HepG2 (cell line): Measurements from ENCODE around the gene SMYD1. TPM values are rescaled to one million over a fixed set of nuclear protein-coding genes. Genes with fewer than 3 reads are reported as not detected.
A peak's percentile ranks its signal among the peaks of the same experiment; 100 is the strongest.

Experiments used
- ADNP ChIP-seq: sonication (generic); formaldehyde crosslinking; IDR thresholded peaks from 2 replicates; pipeline ENCODE4 v1.4.0; 2020; ENCODE audit warnings: missing genetic modification reagents
- CREM ChIP-seq, 2 experiments: sonication (generic) in 1 of 2; formaldehyde crosslinking in 1 of 2; IDR thresholded peaks; 2 replicates each; pipeline versions ENCODE4 v1.4.0 to v1.6.1; 2016 to 2020; ENCODE audit warnings: antibody characterized with exemption in 1 of 2, mild to moderate bottlenecking in 1 of 2, missing genetic modification reagents in 1 of 2
- GATAD2A ChIP-seq: IDR thresholded peaks from 2 replicates; pipeline ENCODE4 v1.6.1; 2016
- GTF3A ChIP-seq: sonication (generic); formaldehyde crosslinking; conservative IDR thresholded peaks from 2 replicates; pipeline ENCODE4 v1.4.0; 2020; ENCODE audit warnings: mild to moderate bottlenecking, missing genetic modification reagents
- GZF1 ChIP-seq: sonication (generic); formaldehyde crosslinking; IDR thresholded peaks from 2 replicates; pipeline ENCODE4 v1.5.1; 2020; ENCODE audit warnings: mild to moderate bottlenecking, missing genetic modification reagents
- HOXA3 ChIP-seq: sonication (generic); formaldehyde crosslinking; IDR thresholded peaks from 2 replicates; pipeline ENCODE4 v1.5.0; 2020; ENCODE audit warnings: missing genetic modification reagents
- HOXA9 ChIP-seq: sonication (generic); formaldehyde crosslinking; IDR thresholded peaks from 2 replicates; pipeline ENCODE4 v1.8.1; 2022; ENCODE audit warnings: missing genetic modification reagents, mild to moderate bottlenecking, moderate library complexity, borderline replicate concordance
- KLF15 ChIP-seq: sonication (generic); formaldehyde crosslinking; IDR thresholded peaks from 2 replicates; pipeline ENCODE4 v1.8.1; 2023; ENCODE audit warnings: borderline replicate concordance, mild to moderate bottlenecking, inconsistent platforms, missing genetic modification reagents, mixed read lengths
- NFRKB ChIP-seq: fragments of 450-650 bp; IDR thresholded peaks from 2 replicates; pipeline ENCODE4 v1.6.1; 2017
- NPAS2 ChIP-seq: sonication (generic); formaldehyde crosslinking; IDR thresholded peaks from 2 replicates; pipeline ENCODE4 v1.8.0; 2022; ENCODE audit warnings: mild to moderate bottlenecking, missing genetic modification reagents, borderline replicate concordance
- NR3C1 ChIP-seq: sonication (generic); formaldehyde crosslinking; IDR thresholded peaks from 2 replicates; pipeline ENCODE4 v1.4.0; 2020; ENCODE audit warnings: missing genetic modification reagents
- RARG ChIP-seq: sonication (generic); formaldehyde crosslinking; IDR thresholded peaks from 2 replicates; pipeline ENCODE4 v1.4.0; 2020; ENCODE audit warnings: low read depth, mild to moderate bottlenecking, missing genetic modification reagents
- TBL1XR1 ChIP-seq: fragments of 150-350 bp; IDR thresholded peaks from 2 replicates; pipeline ENCODE4 v1.6.1; 2014; ENCODE audit warnings: borderline replicate concordance, low read length; ENCODE audit not compliant: partially characterized antibody
- ZNF180 ChIP-seq: sonication (generic); formaldehyde crosslinking; IDR thresholded peaks from 2 replicates; pipeline ENCODE4 v1.4.0; 2020; ENCODE audit warnings: low read depth, missing genetic modification reagents, borderline replicate concordance
- ZNF207 ChIP-seq: fragments of 450-650 bp; IDR thresholded peaks from 2 replicates; pipeline ENCODE4 v1.6.1; 2016; ENCODE audit warnings: antibody characterized with exemption, borderline replicate concordance
- ZNF263 ChIP-seq: sonication (generic); formaldehyde crosslinking; IDR thresholded peaks from 2 replicates; pipeline ENCODE4 v1.4.0; 2020; ENCODE audit warnings: missing genetic modification reagents
- ZNF460 ChIP-seq: sonication (generic); formaldehyde crosslinking; IDR thresholded peaks from 2 replicates; pipeline ENCODE4 v1.5.1; 2020; ENCODE audit warnings: missing genetic modification reagents, mild to moderate bottlenecking, borderline replicate concordance
- ZNF543 ChIP-seq: sonication (generic); formaldehyde crosslinking; IDR thresholded peaks from 2 replicates; pipeline ENCODE4 v1.4.0; 2020; ENCODE audit warnings: mild to moderate bottlenecking, missing genetic modification reagents
- ZNF563 ChIP-seq: sonication (generic); formaldehyde crosslinking; IDR thresholded peaks from 2 replicates; pipeline ENCODE4 v1.8.0; 2022; ENCODE audit warnings: mild to moderate bottlenecking, moderate library complexity, missing genetic modification reagents
- ZNF720 ChIP-seq: sonication (generic); formaldehyde crosslinking; IDR thresholded peaks from 2 replicates; pipeline ENCODE4 v1.4.0; 2020; ENCODE audit warnings: missing genetic modification reagents
- ZNF740 ChIP-seq: sonication (generic); formaldehyde crosslinking; IDR thresholded peaks from 2 replicates; pipeline ENCODE4 v1.4.0; 2020; ENCODE audit warnings: missing genetic modification reagents
- ZNF879 ChIP-seq: sonication (generic); formaldehyde crosslinking; IDR thresholded peaks from 2 replicates; pipeline ENCODE4 v1.8.1; 2023; ENCODE audit warnings: missing genetic modification reagents
- ZSCAN25 ChIP-seq: sonication (generic); formaldehyde crosslinking; IDR thresholded peaks from 2 replicates; pipeline ENCODE4 v1.8.0; 2022; ENCODE audit warnings: mild to moderate bottlenecking, missing genetic modification reagents
- polyA plus RNA-seq, 8 experiments: library from polyadenylated mRNA; depleted of rRNA in 3 of 8; stranded (reverse) in 7 of 8; unstranded in 1 of 8; fragments of >200 nt; fragmentation: Illumina TruSeq in 4 of 8; extraction: Trizol in 4 of 8; gene quantifications; 2 replicates each; pipeline versions ENCODE4 v1.2.1 to v1.2.3, GENCODE V29; 2011 to 2016; ENCODE audit warnings: low read depth in 4 of 8, missing spikeins in 1 of 8, mixed read lengths in 1 of 8; ENCODE audit not compliant: insufficient read depth in 1 of 8
- total RNA-seq, 5 experiments: library from RNA; depleted of rRNA; stranded (reverse); fragments of >200 nt; fragmentation: Illumina TruSeq; extraction: Trizol; gene quantifications; 2 replicates each; pipeline ENCODE4 v1.2.3, GENCODE V29; 2016; ENCODE audit warnings: low read depth in 1 of 5
- TF ChIP-seq, protein P1 (sequence below): sonication (generic); formaldehyde crosslinking; IDR thresholded peaks from 2 replicates; pipeline ENCODE4 v1.4.0; 2020; ENCODE audit warnings: mild to moderate bottlenecking, missing genetic modification reagents
- TF ChIP-seq, protein P2 (sequence below): sonication (generic); formaldehyde crosslinking; IDR thresholded peaks from 2 replicates; pipeline ENCODE4 v1.4.0; 2020; ENCODE audit warnings: missing genetic modification reagents
- TF ChIP-seq, protein P3 (sequence below): sonication (generic); formaldehyde crosslinking; IDR thresholded peaks from 2 replicates; pipeline ENCODE4 v1.4.0; 2020; ENCODE audit warnings: mild to moderate bottlenecking, low read depth, missing genetic modification reagents

SMYD1 gene
- total and polyA plus RNA-seq, 2 of the 13 experiments (the other 11 are each of a cell fraction or from before 2014, with no cell fraction given) = not detected

- TF ChIP-seq, protein P1, sequence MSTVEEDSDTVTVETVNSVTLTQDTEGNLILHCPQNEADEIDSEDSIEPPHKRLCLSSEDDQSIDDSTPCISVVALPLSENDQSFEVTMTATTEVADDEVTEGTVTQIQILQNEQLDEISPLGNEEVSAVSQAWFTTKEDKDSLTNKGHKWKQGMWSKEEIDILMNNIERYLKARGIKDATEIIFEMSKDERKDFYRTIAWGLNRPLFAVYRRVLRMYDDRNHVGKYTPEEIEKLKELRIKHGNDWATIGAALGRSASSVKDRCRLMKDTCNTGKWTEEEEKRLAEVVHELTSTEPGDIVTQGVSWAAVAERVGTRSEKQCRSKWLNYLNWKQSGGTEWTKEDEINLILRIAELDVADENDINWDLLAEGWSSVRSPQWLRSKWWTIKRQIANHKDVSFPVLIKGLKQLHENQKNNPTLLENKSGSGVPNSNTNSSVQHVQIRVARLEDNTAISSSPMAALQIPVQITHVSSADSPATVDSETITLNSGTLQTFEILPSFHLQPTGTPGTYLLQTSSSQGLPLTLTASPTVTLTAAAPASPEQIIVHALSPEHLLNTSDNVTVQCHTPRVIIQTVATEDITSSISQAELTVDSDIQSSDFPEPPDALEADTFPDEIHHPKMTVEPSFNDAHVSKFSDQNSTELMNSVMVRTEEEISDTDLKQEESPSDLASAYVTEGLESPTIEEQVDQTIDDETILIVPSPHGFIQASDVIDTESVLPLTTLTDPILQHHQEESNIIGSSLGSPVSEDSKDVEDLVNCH = 0 out of 2 replicates have a peak, but pooled peaks have one; percentile 39
- TF ChIP-seq GZF1 (CRISPR knock-in tag) (no peak), RARG (no peak), CREM (IDR thresholded peaks at IDR 0.05) (peak; percentile 86), CREM (CRISPR knock-in tag; IDR thresholded peaks at IDR 0.05) (no peak), ZNF740 (0 out of 2 replicates have a peak, but pooled peaks have one; percentile 16), ZSCAN25 (CRISPR knock-in tag) (no peak), KLF15 (no peak), HOXA9 (CRISPR knock-in tag) (no peak), ZNF180 (CRISPR knock-in tag) (no peak), NR3C1 (CRISPR knock-in tag) (no peak), ZNF263 (CRISPR knock-in tag) (no peak; the same call in 1 of the 2 replicates), ZNF563 (CRISPR knock-in tag) (no peak), ZNF207 (no peak), ZNF460 (CRISPR knock-in tag) (no peak), ZNF720 (no peak), NPAS2 (CRISPR knock-in tag) (no peak), TBL1XR1 (no peak), HOXA3 (peak; percentile 85), ZNF879 (CRISPR knock-in tag) (no peak), ADNP (CRISPR knock-in tag) (no peak), NFRKB (no peak), GTF3A (CRISPR knock-in tag) (no peak), ZNF543 (CRISPR knock-in tag) (no peak), GATAD2A (CRISPR knock-in tag) (peak; percentile 98)
- TF ChIP-seq, protein P2, sequence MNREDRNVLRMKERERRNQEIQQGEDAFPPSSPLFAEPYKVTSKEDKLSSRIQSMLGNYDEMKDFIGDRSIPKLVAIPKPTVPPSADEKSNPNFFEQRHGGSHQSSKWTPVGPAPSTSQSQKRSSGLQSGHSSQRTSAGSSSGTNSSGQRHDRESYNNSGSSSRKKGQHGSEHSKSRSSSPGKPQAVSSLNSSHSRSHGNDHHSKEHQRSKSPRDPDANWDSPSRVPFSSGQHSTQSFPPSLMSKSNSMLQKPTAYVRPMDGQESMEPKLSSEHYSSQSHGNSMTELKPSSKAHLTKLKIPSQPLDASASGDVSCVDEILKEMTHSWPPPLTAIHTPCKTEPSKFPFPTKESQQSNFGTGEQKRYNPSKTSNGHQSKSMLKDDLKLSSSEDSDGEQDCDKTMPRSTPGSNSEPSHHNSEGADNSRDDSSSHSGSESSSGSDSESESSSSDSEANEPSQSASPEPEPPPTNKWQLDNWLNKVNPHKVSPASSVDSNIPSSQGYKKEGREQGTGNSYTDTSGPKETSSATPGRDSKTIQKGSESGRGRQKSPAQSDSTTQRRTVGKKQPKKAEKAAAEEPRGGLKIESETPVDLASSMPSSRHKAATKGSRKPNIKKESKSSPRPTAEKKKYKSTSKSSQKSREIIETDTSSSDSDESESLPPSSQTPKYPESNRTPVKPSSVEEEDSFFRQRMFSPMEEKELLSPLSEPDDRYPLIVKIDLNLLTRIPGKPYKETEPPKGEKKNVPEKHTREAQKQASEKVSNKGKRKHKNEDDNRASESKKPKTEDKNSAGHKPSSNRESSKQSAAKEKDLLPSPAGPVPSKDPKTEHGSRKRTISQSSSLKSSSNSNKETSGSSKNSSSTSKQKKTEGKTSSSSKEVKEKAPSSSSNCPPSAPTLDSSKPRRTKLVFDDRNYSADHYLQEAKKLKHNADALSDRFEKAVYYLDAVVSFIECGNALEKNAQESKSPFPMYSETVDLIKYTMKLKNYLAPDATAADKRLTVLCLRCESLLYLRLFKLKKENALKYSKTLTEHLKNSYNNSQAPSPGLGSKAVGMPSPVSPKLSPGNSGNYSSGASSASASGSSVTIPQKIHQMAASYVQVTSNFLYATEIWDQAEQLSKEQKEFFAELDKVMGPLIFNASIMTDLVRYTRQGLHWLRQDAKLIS = peak; percentile 76
- TF ChIP-seq, protein P3, sequence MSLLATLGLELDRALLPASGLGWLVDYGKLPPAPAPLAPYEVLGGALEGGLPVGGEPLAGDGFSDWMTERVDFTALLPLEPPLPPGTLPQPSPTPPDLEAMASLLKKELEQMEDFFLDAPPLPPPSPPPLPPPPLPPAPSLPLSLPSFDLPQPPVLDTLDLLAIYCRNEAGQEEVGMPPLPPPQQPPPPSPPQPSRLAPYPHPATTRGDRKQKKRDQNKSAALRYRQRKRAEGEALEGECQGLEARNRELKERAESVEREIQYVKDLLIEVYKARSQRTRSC (CRISPR knock-in tag) = no peak
These were observed 71.6 kb downstream of the SMYD1 start (continued) for GRCh38 chr2:88139203-88139702.
